Muscle of leg (tissue), 9 donors: ENCODE results near the gene RAX2. TPM values are rescaled to one million over a fixed set of nuclear protein-coding genes. Genes with fewer than 3 reads are reported as not detected.

Experiments used
- polyA plus RNA-seq, 8 donors: library from polyadenylated mRNA; unstranded; fragments of 120-200 nt; gene quantifications; one replicate each; pipeline versions ENCODE4 v1.2.1 to v1.2.3, GENCODE V29; 2013; ENCODE audit warnings: inconsistent platforms in 1 of 8, low replicate concordance in 1 of 8; ENCODE audit not compliant: insufficient read length in 8 of 8, insufficient read depth in 1 of 8
- total RNA-seq: library from RNA; stranded (reverse); fragments of 120-200 nt; gene quantifications from one replicate; pipeline ENCODE4 v1.2.4, GENCODE V29; 2013

RAX2 gene
- total and polyA plus RNA-seq, 9 donors: 0.04 TPM; not detected in 8

Other genes with a start within 250 kb of the RAX2 start
- 0.49 TPM for gene TEKTIP1, start 233.1 kb downstream of the RAX2 start, total RNA-seq
- gene TEKTIP1, start 233.1 kb downstream of the RAX2 start, polyA plus RNA-seq: 1 to 10 TPM; 2.6 to 5.2 (median 4.1) TPM
- 15.3 TPM for gene MFSD12, start 214.6 kb downstream of the RAX2 start, total RNA-seq
- 10 to 100 TPM; 22.3 to 39.7 (median 28.3) TPM for gene MFSD12, start 214.6 kb downstream of the RAX2 start, polyA plus RNA-seq
- 39.9 TPM for gene HMG20B, start 199.3 kb downstream of the RAX2 start, total RNA-seq
- 10 to 100 TPM; 34.2 to 47.7 (median 40.8) TPM for gene HMG20B, start 199.3 kb downstream of the RAX2 start, polyA plus RNA-seq
- 0.22 TPM for gene GIPC3, start 186.8 kb downstream of the RAX2 start, total RNA-seq
- 1 to 10 TPM in 7 of 8 donors, under 1 TPM in 1; 0.78 to 1.7 (median 1.3) TPM for gene GIPC3, start 186.8 kb downstream of the RAX2 start, polyA plus RNA-seq
- 0.53 TPM for gene TBXA2R, start 165.4 kb downstream of the RAX2 start, total RNA-seq
- 1 to 10 TPM; 1.6 to 2.8 (median 2.3) TPM for gene TBXA2R, start 165.4 kb downstream of the RAX2 start, polyA plus RNA-seq
- 20.1 TPM for gene CACTIN, start 145.4 kb downstream of the RAX2 start, total RNA-seq
- gene CACTIN, start 145.4 kb downstream of the RAX2 start, polyA plus RNA-seq: 10 to 100 TPM; 20.2 to 24.1 (median 22.7) TPM
- gene PIP5K1C, start 71.8 kb downstream of the RAX2 start, total RNA-seq: 8.4 TPM
- gene PIP5K1C, start 71.8 kb downstream of the RAX2 start, polyA plus RNA-seq: 10 to 100 TPM; 16.2 to 30.0 (median 24.0) TPM
- 0.04 TPM for gene TJP3, start 63.8 kb downstream of the RAX2 start, total RNA-seq
- gene TJP3, start 63.8 kb downstream of the RAX2 start, polyA plus RNA-seq: 1 to 10 TPM in 2 of 8 donors, under 1 TPM in 4, not detected in 2; 0.07 to 3.4 (median 0.66) TPM
- gene APBA3, start 10.5 kb downstream of the RAX2 start, total RNA-seq: 14.6 TPM
- gene APBA3, start 10.5 kb downstream of the RAX2 start, polyA plus RNA-seq: 10 to 100 TPM in 7 of 8 donors, 1 to 10 TPM in 1; 9.5 to 16.9 (median 13.4) TPM
- 61.4 TPM for gene MRPL54, start 9.5 kb downstream of the RAX2 start, total RNA-seq
- 10 to 100 TPM; 22.6 to 33.2 (median 29.6) TPM for gene MRPL54, start 9.5 kb downstream of the RAX2 start, polyA plus RNA-seq
- gene MATK, start 14.2 kb upstream of the RAX2 start, total RNA-seq: 0.62 TPM
- gene MATK, start 14.2 kb upstream of the RAX2 start, polyA plus RNA-seq: 1 to 10 TPM in 5 of 8 donors, under 1 TPM in 3; 0.87 to 1.9 (median 1.1) TPM
- gene ZFR2, start 96.8 kb upstream of the RAX2 start, total RNA-seq: under 0.01 TPM
- under 1 TPM in 6 of 8 donors, not detected in 2; 0.03 to 0.23 (median 0.13) TPM for gene ZFR2, start 96.8 kb upstream of the RAX2 start, polyA plus RNA-seq
- gene ATCAY, start 108.5 kb upstream of the RAX2 start, total RNA-seq: 0.04 TPM
- gene ATCAY, start 108.5 kb upstream of the RAX2 start, polyA plus RNA-seq: under 1 TPM; 0.06 to 0.78 (median 0.24) TPM
- 168 TPM for gene NMRK2, start 160.8 kb upstream of the RAX2 start, total RNA-seq
- 100 to 1,000 TPM; 146 to 369 (median 300) TPM for gene NMRK2, start 160.8 kb upstream of the RAX2 start, polyA plus RNA-seq
- gene DAPK3, start 198.9 kb upstream of the RAX2 start, total RNA-seq: 51.2 TPM
- gene DAPK3, start 198.9 kb upstream of the RAX2 start, polyA plus RNA-seq: 10 to 100 TPM; 69.6 to 88.5 (median 80.0) TPM
- 3,013 TPM for gene EEF2, start 213.2 kb upstream of the RAX2 start, total RNA-seq
- 1,000 to 10,000 TPM; 2,533 to 3,060 (median 2,684) TPM for gene EEF2, start 213.2 kb upstream of the RAX2 start, polyA plus RNA-seq
- gene PIAS4, start 235.5 kb upstream of the RAX2 start, total RNA-seq: 18.1 TPM
- 10 to 100 TPM; 14.7 to 26.2 (median 23.8) TPM for gene PIAS4, start 235.5 kb upstream of the RAX2 start, polyA plus RNA-seq